AG10803 (cell line): Measurements from ENCODE around the gene PTPN22.

Source experiments
- DNase-seq: peaks from one replicate; pipeline ENCODE4 v3.0.0; 2010; ENCODE audit warnings: low read depth
- H3K4me3 ChIP-seq: 2 replicates; pipeline ENCODE4 v1.5.1; 2011; ENCODE audit warnings: mild to moderate bottlenecking, low read length, control low read depth
- CTCF ChIP-seq: conservative IDR thresholded peaks from 2 replicates; pipeline ENCODE4 v1.5.1; 2011; ENCODE audit warnings: mild to moderate bottlenecking, low read length, control low read depth, inconsistent platforms

The PTPN22 gene

GRCh38 chr1:113874012-113874879 is 2.7 kb upstream of the PTPN22 start:
- no peak overlapping the region for H3K4me3 ChIP-seq
- peak; percentile 11 for DNase-seq
- TF ChIP-seq CTCF = peak; percentile 32; the same call in 1 of the 2 replicates

- peak; percentile 53 for DNase-seq
- no peak for TF ChIP-seq CTCF
- H3K4me3 ChIP-seq = no peak overlapping the region
These were observed 865 bp upstream of the PTPN22 start for GRCh38 chr1:113872219-113872935.

GRCh38 chr1:113870778-113871177 is 734 bp downstream of the PTPN22 start:
- DNase-seq = no peak
- H3K4me3 ChIP-seq = no peak overlapping the region
- no peak for TF ChIP-seq CTCF

GRCh38 chr1:113868387-113869083 is 3.0 kb downstream of the PTPN22 start:
- no peak overlapping the region for H3K4me3 ChIP-seq
- peak; percentile 29 for DNase-seq
- TF ChIP-seq CTCF = no peak

- no peak for TF ChIP-seq CTCF
- H3K4me3 ChIP-seq = no peak overlapping the region
- DNase-seq = no peak
These were observed 9.9 kb downstream of the PTPN22 start for GRCh38 chr1:113861641-113862040.

- TF ChIP-seq CTCF = no peak
- DNase-seq = peak; percentile 77
- H3K4me3 ChIP-seq = no peak overlapping the region
These were observed 10.6 kb downstream of the PTPN22 start for GRCh38 chr1:113860891-113861290.
